ENCODE data around the gene TSNAX.

TSNAX gene

GRCh38 chr1:231487019-231487418 is 41.5 kb upstream of the TSNAX start:
- Histone ChIP-seq H3K36me3 (replicated peaks) (no peaks in the 10 kb centered on the region), H3K27me3 (replicated peaks) (no peaks in the 10 kb centered on the region), H3K27ac (no peak overlapping the region), H3K4me3 (ENCODE audit: low read depth, low read length) (no peak overlapping the region)
- TF ChIP-seq CTCF (IDR thresholded peaks at IDR 0.05; ENCODE audit: low read depth, low read length, missing control alignments): no peak
- peak; percentile 44 for DNase-seq
- in situ Hi-C loops (cut with HindIII; ENCODE audit: low pct_ligation_motif_present, low sequenced_read_pairs): no loop called here

- DNase-seq: no peak
- Histone ChIP-seq H3K27ac (no peak overlapping the region), H3K36me3 (replicated peaks) (no peaks in the 10 kb centered on the region), H3K27me3 (replicated peaks) (no peaks in the 10 kb centered on the region), H3K4me3 (ENCODE audit: low read depth, low read length) (no peak overlapping the region)
- in situ Hi-C loops (cut with HindIII; ENCODE audit: low pct_ligation_motif_present, low sequenced_read_pairs): no loop called here
- no peak for TF ChIP-seq CTCF (IDR thresholded peaks at IDR 0.05; ENCODE audit: low read depth, low read length, missing control alignments)
Observed at GRCh38 chr1:231487910-231488309, 40.6 kb upstream of the TSNAX start.

GRCh38 chr1:231493421-231494185 is 34.9 kb upstream of the TSNAX start:
- H3K4me3 ChIP-seq (ENCODE audit: low read depth, low read length): no peak overlapping the region
- DNase-seq: peak; percentile 60
- no peak for TF ChIP-seq CTCF (IDR thresholded peaks at IDR 0.05; ENCODE audit: low read depth, low read length, missing control alignments)
- no peaks in the 10 kb centered on the region for H3K36me3 ChIP-seq (replicated peaks)
- H3K27ac ChIP-seq: no peak overlapping the region
- no peaks in the 10 kb centered on the region for H3K27me3 ChIP-seq (replicated peaks)
- in situ Hi-C loops (cut with HindIII; ENCODE audit: low pct_ligation_motif_present, low sequenced_read_pairs): no loop called here

DNA sequence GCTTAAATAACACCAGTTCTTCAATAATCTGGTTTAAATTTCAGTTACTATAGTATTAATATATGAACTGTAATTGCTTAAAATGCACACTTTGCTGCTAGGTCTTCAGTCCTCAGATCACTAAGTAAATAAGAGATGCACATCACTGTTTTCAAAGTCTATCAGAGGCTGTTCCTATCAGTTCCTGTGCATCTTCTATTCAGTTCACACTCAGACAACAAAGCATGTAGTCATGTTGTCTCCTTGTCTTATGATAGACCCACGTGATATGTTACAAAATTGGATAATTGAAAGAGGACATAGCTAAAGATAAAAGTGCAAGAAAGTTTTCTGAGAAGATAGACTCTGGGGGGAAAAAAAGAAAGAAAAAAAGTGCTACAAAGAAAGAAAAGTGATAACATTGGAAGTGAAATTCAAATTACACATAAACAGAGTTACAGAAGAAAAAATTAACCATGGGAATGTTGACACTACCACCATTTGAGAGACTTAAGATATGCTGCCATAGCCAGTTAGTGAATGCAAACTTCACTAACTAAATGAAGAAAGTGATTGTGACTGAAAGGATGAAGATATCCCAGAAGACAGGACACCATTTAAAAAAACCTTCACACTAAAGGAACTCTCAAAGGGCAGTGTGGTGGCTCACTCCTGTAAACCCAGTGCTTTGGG is 33.9 kb upstream of the TSNAX start:
- TF ChIP-seq CTCF (IDR thresholded peaks at IDR 0.05; ENCODE audit: low read depth, low read length, missing control alignments): no peak
- no peaks in the 10 kb centered on the region for H3K36me3 ChIP-seq (replicated peaks)
- in situ Hi-C loops (cut with HindIII; ENCODE audit: low pct_ligation_motif_present, low sequenced_read_pairs): no loop called here
- DNase-seq: no peak
- no peak overlapping the region for H3K4me3 ChIP-seq (ENCODE audit: low read depth, low read length)
- no peaks in the 10 kb centered on the region for H3K27me3 ChIP-seq (replicated peaks)
- H3K27ac ChIP-seq: no peak overlapping the region

DNA sequence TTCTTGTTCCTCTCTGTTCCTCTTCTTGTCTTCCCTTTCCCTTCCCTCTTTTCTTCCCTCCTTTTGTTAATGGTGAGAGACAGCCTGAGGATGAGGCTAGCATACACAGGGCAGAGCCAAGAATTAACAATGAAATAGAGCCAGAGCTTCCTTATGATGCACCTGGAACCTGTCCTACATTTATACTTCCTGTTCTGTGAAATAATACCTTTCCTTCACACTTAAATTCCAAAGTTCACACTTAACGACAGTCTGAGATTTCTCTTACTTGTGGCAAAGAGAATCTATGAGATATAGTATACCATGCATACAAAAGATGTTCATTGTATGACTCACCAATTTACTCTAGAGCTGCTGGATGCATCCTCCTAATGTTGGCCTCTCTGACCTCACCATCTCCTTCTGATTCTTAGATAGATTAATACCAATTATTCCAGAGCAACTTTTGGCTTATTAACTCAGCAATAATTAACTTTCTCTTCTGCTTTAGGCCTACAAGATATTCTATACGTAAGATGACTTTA is 30.8 kb upstream of the TSNAX start:
- in situ Hi-C loops (cut with HindIII; ENCODE audit: low pct_ligation_motif_present, low sequenced_read_pairs): no loop called here
- no peak for TF ChIP-seq CTCF (IDR thresholded peaks at IDR 0.05; ENCODE audit: low read depth, low read length, missing control alignments)
- no peaks in the 10 kb centered on the region for H3K27me3 ChIP-seq (replicated peaks)

More for the DNA sequence above, 30.8 kb upstream of the TSNAX start:
- H3K36me3 ChIP-seq (replicated peaks): no peaks in the 10 kb centered on the region
- DNase-seq: no peak
- H3K4me3 ChIP-seq (ENCODE audit: low read depth, low read length): no peak overlapping the region
- no peak overlapping the region for H3K27ac ChIP-seq
